ENCODE data around the gene SKAP2. TPM values are rescaled to one million over a fixed set of nuclear protein-coding genes. Genes with fewer than 3 reads are reported as not detected.

The SKAP2 gene
- total and polyA plus RNA-seq, 7 donors: 13.0 to 34.2 (median 19.3) TPM

- Histone ChIP-seq H3K27me3 (no peaks in the 10 kb centered on the region), H3K4me3 (no peak overlapping the region), H3K27ac (no peak overlapping the region), H3K36me3 (no peaks in the 10 kb centered on the region), H3K4me1 (peaks cover 0 to 13% (median 0%) of the 10 kb centered on the region in 4 donors), H3K9me3 (no peaks in the 10 kb centered on the region)
- intact Hi-C loops (cut with DNase I): no loop called here
- TF ChIP-seq POLR2A (IDR thresholded peaks at IDR 0.05) (no peak), CTCF (IDR thresholded peaks at IDR 0.05) (no peak), POLR2AphosphoS5 (IDR thresholded peaks at IDR 0.05) (no peak), EP300 (IDR thresholded peaks at IDR 0.05) (no peak)
- no peak for DNase-seq
Measured at GRCh38 chr7:26688388-26688787, 176.0 kb downstream of the SKAP2 start.

DNA sequence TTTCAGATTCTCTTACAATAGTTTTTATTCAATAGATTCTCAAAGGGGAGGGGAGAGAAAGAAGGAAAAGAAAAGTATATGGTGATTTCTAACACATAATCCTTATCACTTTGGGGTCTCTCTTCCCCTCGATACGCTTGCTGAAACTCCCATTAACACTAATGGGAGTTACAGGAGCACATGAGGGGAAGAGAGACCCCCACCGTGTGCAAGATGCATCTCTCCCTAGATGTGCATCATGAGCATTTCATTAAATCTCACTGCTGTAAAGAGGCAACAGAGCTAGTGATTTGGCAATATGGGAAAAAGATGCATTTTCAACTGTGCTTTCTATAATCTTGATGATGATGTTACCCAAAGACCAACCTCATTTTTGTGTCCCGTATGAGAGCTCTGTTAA is 177.4 kb downstream of the SKAP2 start:
- H3K27ac ChIP-seq: peak overlapping the region in 3 of 4 donors; percentile 22 to 45 (median 39)
- TF ChIP-seq POLR2AphosphoS5 (IDR thresholded peaks at IDR 0.05) (no peak), CTCF (IDR thresholded peaks at IDR 0.05) (no peak), POLR2A (IDR thresholded peaks at IDR 0.05) (no peak), EP300 (IDR thresholded peaks at IDR 0.05) (no peak)
- H3K4me3 ChIP-seq: no peak overlapping the region
- peaks cover 0 to 13% (median 0%) of the 10 kb centered on the region in 4 donors for H3K4me1 ChIP-seq
- DNase-seq: no peak
- H3K36me3 ChIP-seq: no peaks in the 10 kb centered on the region
- no peaks in the 10 kb centered on the region for H3K27me3 ChIP-seq
- no peaks in the 10 kb centered on the region for H3K9me3 ChIP-seq
- intact Hi-C loops (cut with DNase I): loop anchor here (2.0 kb wide), 1 partner anchor 474 kb away; no protein-coding TSS in a partner anchor
- WGBS, 2 donors: 59 to 74% methylated on average over 4 of the region's 4 CpGs

DNA sequence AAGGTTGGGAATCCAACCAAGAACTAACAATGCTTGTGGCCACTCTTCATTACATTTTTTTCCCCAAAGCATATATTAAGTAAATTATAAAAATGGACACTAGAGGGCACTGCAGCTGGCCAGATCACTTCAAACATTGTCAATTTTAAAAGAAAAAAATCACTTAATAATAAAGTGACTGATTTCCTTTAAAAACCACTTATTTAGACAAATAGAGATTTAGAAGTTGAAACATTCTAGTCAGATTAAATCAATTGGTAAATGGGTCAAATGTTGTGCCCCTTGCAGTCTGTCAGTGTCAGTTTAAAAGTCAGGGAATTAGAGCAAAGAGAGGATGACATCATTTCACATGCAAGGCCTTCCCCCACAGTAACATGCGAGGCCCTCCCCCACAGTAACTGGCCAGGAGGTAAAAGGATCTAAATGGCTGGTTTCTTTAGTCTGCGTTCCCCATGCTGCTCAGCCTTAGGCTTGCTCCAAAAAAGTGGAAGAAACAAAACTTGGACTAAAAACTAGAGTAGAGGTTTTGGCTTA is 177.9 kb downstream of the SKAP2 start:
- intact Hi-C loops (cut with DNase I): loop anchor here (2.0 kb wide), 1 partner anchor 474 kb away; no protein-coding TSS in a partner anchor
- DNase-seq: peak; percentile 66
- TF ChIP-seq POLR2AphosphoS5 (IDR thresholded peaks at IDR 0.05) (peak in 1 of 4 donors; percentile 5), CTCF (IDR thresholded peaks at IDR 0.05) (peak; percentile 35 to 73 (median 57)), POLR2A (IDR thresholded peaks at IDR 0.05) (no peak)
- Histone ChIP-seq H3K4me3 (no peak overlapping the region), H3K27ac (peak overlapping the region in 3 of 4 donors; percentile 22 to 45 (median 39)), H3K9me3 (no peaks in the 10 kb centered on the region), H3K36me3 (no peaks in the 10 kb centered on the region), H3K4me1 (peaks cover 0 to 13% (median 0%) of the 10 kb centered on the region in 4 donors), H3K27me3 (no peaks in the 10 kb centered on the region)
- WGBS, 2 donors: 34 to 49% methylated on average over 2 of the region's 2 CpGs

- WGBS, 2 donors: 51 to 58% methylated on average over 4 of the region's 4 CpGs
- H3K4me3 ChIP-seq: no peak overlapping the region
- H3K9me3 ChIP-seq: no peaks in the 10 kb centered on the region
- TF ChIP-seq EP300 (IDR thresholded peaks at IDR 0.05) (no peak), POLR2AphosphoS5 (IDR thresholded peaks at IDR 0.05) (no peak), CTCF (IDR thresholded peaks at IDR 0.05) (no peak), POLR2A (IDR thresholded peaks at IDR 0.05) (no peak)
- peaks cover 0 to 13% (median 0%) of the 10 kb centered on the region in 4 donors for H3K4me1 ChIP-seq
- intact Hi-C loops (cut with DNase I): loop anchor here (2.0 kb wide), 1 partner anchor 475 kb away; no protein-coding TSS in a partner anchor
- no peaks in the 10 kb centered on the region for H3K27me3 ChIP-seq
- H3K27ac ChIP-seq: no peak overlapping the region
- DNase-seq: no peak
- H3K36me3 ChIP-seq: no peaks in the 10 kb centered on the region
Measured at GRCh38 chr7:26685606-26686005, 178.8 kb downstream of the SKAP2 start.

- TF ChIP-seq POLR2AphosphoS5 (IDR thresholded peaks at IDR 0.05): no peak
- no peak for TF ChIP-seq POLR2A (IDR thresholded peaks at IDR 0.05)
- no peak for TF ChIP-seq EP300 (IDR thresholded peaks at IDR 0.05)
- no peak for TF ChIP-seq CTCF (IDR thresholded peaks at IDR 0.05)
- Histone ChIP-seq H3K36me3 (no peaks in the 10 kb centered on the region), H3K27ac (no peak overlapping the region), H3K4me3 (no peak overlapping the region), H3K4me1 (peaks cover 0 to 9% (median 0%) of the 10 kb centered on the region in 4 donors), H3K9me3 (no peaks in the 10 kb centered on the region), H3K27me3 (no peaks in the 10 kb centered on the region)
- no peak for DNase-seq
- 65 to 70% methylated on average over 3 of the region's 3 CpGs for WGBS, 2 donors
- intact Hi-C loops (cut with DNase I): loop anchor here (5.0 kb wide), 1 partner anchor 413 kb away; the partner anchor contains the start of gene HOXA1
Measured at GRCh38 chr7:26684447-26684846, 179.9 kb downstream of the SKAP2 start.
